GM18868 (cell line): ENCODE results near the gene PIWIL1.

Experiments
- ATAC-seq: cut with Tn5 transposase; IDR thresholded peaks from one replicate; pipeline ENCODE4 v1.9.1; 2021; ENCODE audit warnings: mild to moderate bottlenecking, moderate library complexity; ENCODE audit not compliant: unreplicated experiment

Gene PIWIL1

DNA sequence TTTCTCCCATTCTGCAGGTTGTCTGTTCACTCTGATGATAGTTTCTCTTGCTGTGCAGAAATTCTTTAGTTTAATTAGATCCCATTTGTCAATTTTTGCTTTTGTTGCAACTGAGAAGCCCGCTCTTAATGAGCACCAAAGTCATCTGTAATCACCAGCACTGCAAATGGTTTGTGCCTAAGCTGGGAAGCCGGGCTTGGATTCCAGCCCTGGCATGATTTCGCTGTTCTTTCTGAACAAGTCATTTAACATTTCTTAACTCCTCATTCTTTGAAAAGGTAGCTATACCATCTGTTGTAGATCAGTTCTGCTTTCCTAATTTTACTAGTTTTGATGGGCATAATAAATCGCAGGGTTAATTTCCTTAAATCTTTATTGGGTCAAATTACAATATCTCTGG lies 32.1 kb downstream of the PIWIL1 start:
- ATAC-seq = no peak

DNA sequence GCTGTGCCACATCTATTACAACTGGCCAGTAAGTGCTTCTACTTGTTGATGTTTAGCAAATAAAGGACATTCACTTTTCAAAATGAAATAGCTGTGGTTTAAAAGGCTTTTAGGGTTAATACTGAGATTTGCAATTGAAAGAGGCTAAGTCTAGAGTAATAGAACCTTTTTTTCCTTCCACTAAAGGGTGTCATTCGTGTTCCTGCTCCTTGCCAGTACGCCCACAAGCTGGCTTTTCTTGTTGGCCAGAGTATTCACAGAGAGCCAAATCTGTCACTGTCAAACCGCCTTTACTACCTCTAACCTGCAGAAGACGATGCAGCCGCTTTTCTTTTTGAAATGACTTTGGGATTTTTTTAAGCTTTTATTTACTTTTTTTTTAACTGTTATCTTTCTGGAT lies 33.6 kb downstream of the PIWIL1 start:
- no peak for ATAC-seq

DNA sequence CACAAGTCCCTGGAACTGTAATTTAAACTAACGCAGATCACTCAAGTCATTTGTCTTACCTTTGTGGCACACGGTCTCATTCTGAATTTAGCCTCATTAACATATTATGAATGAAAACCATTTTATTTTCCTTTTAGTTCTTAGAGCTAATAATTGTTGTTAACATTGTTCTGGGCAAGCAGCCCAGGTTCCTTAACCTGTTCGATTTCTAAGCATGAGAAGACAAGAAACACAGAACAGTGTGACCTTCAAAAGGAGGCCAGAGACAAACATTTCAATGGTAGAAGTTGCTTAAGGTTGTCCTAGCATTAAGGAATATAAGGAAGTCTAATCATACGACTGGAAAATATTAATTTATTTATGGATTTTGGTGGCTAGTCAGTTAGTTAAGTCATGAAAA lies 35.2 kb downstream of the PIWIL1 start:
- ATAC-seq = no peak

DNA sequence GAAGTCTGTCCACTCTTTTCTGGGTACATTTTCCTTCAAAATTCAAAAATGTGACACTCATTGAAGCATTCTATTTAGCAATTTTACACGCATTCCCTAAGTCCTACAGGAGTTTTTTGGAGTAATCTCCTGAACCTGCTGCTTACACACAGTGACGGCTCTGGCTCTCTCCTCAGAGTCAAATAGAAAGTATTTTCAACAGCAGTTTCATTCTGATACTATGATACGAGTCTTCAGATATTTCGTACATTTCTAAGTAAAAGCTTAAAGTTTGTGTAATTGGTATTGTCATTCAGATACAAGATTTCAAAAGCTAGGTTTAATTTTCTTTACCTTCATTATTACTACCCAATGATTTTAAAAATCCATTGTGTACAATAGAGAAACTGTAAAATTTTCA lies 36.4 kb downstream of the PIWIL1 start:
- peak; percentile 64 for ATAC-seq

- no peak for ATAC-seq
These were observed 37.9 kb downstream of the PIWIL1 start for GRCh38 chr12:130375296-130376287.

- ATAC-seq = no peak
These were observed 45.1 kb downstream of the PIWIL1 start for GRCh38 chr12:130382818-130383217.

- ATAC-seq = no peak
These were observed 46.5 kb downstream of the PIWIL1 start for GRCh38 chr12:130384234-130384633.

- no peak for ATAC-seq
These were observed 47.5 kb downstream of the PIWIL1 start for GRCh38 chr12:130385193-130385592.

- ATAC-seq = no peak
These were observed 53.5 kb downstream of the PIWIL1 start for GRCh38 chr12:130391186-130391585.

- peak; percentile 75 for ATAC-seq
These were observed 57.2 kb downstream of the PIWIL1 start for GRCh38 chr12:130394906-130395305.

- ATAC-seq = no peak
These were observed 59.0 kb downstream of the PIWIL1 start for GRCh38 chr12:130396667-130397066.

GRCh38 chr12:130398100-130398848 lies 60.6 kb downstream of the PIWIL1 start:
- ATAC-seq = no peak

- no peak for ATAC-seq
These were observed 64.0 kb downstream of the PIWIL1 start for GRCh38 chr12:130401703-130402102.

GRCh38 chr12:130405332-130405731 lies 67.6 kb downstream of the PIWIL1 start:
- ATAC-seq = no peak

- no peak for ATAC-seq
These were observed 74.7 kb downstream of the PIWIL1 start for GRCh38 chr12:130412384-130412783.

GRCh38 chr12:130413909-130414308 lies 76.2 kb downstream of the PIWIL1 start:
- no peak for ATAC-seq

DNA sequence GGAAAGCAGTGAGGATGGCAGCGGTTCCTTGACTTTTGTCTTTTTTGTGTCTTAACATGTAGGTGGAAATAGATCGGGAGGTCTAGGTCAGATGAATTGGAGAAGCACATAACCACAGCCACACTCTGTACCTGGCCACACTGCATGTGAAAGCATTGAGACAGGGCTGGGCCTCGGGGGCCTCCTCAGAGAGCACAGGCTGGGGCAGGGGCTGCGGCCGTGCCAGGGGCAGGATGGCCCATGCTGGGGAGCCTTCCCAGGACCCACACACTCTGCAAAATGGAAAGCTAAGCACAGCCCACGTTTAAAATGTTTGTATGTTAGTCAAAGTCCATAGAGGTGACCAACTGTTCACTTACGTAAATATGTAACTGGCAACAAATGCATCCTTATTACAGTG lies 76.7 kb downstream of the PIWIL1 start:
- no peak for ATAC-seq

- no peak for ATAC-seq
These were observed 80.6 kb downstream of the PIWIL1 start for GRCh38 chr12:130418251-130418650.

DNA sequence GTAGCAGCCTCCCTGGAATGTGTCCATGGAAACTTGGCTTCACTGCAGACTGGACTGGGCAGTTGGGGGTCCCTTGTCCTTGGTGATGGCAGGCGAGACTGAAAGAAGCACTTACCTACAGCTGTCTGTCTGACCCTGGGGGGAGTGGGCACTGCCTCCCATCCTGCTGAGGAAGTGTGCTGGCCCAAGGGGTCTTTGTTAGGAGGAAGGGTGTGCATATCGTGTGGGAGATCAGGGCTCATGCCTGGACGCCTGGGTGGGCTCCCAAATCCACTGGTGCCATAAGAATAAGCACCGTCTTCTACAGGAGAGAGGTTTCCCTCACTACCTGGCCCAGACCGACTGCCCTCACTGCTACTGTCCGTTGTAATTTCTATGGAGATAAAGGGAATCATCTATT lies 81.4 kb downstream of the PIWIL1 start:
- ATAC-seq = no peak

DNA sequence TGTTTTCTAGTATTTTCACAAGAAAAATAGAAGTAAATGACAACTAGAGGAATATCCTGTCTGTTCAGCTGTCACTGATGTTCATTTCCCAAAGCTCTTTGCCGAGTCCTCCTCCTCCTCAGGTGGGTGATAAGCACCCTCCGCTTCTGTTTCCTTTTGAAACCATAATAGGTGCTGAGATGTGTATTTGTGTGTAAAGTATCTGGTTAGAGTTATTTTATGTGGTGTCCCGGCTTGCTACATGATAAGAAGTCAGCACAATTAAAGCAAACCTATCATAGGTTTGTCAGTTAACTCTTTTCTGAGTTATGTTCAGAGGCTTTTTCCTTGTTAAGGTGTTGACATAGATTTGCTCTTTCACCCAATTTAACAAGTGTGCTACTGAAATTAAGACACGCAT lies 82.4 kb downstream of the PIWIL1 start:
- no peak for ATAC-seq

GRCh38 chr12:130421896-130422295 lies 84.2 kb downstream of the PIWIL1 start:
- no peak for ATAC-seq
